Right lobe of liver (tissue), 6 donors: ENCODE measurements around the gene MEGF8. TPM values are rescaled to one million over a fixed set of nuclear protein-coding genes. Genes with fewer than 3 reads are reported as not detected.
A peak's percentile ranks its signal among the peaks of the same experiment; 100 is the strongest.

ENCODE experiments used
- ATAC-seq, 4 donors: fragments of 200-7000 bp; cut with Tn5 transposase; one replicate each; pipeline ENCODE4 v1.9.1; 2020; ENCODE audit warnings: mild to moderate bottlenecking in 4 of 4, moderate library complexity in 4 of 4
- DNase-seq, 3 donors: peaks; one replicate each; pipeline ENCODE4 v3.0.0-alpha.2; 2020
- H3K27ac ChIP-seq, 3 donors: fragments of 200-600 bp; one replicate each; pipeline ENCODE4 v1.8.0; 2022
- H3K27me3 ChIP-seq, 2 donors: fragments of 200-600 bp; one replicate each; pipeline ENCODE4 v1.8.0; 2022
- H3K36me3 ChIP-seq, 4 donors: fragments of 200-600 bp; sonication (generic) in 1 of 4; one replicate each; pipeline versions ENCODE4 v1.5.1 to v1.8.0; 2017 to 2022; ENCODE audit warnings: control low read depth in 1 of 4
- H3K4me1 ChIP-seq, 4 donors: fragments of 200-600 bp; sonication (generic) in 1 of 4; one replicate each; pipeline versions ENCODE4 v1.5.1 to v1.8.0; 2017 to 2022; ENCODE audit warnings: control low read depth in 1 of 4
- H3K4me3 ChIP-seq, 3 donors: fragments of 200-600 bp; one replicate each; pipeline ENCODE4 v1.8.0; 2022
- H3K9me3 ChIP-seq, 4 donors: fragments of 200-600 bp; sonication (generic) in 1 of 4; one replicate each; pipeline versions ENCODE4 v1.5.1 to v1.8.0; 2017 to 2022; ENCODE audit warnings: control low read depth in 1 of 4
- CTCF ChIP-seq, 4 donors: fragments of 200-600 bp in 3 of 4; fragments of 450-650 bp in 1 of 4; IDR thresholded peaks; one replicate each; pipeline versions ENCODE4 v1.5.1 to v1.8.0; 2016 to 2022; ENCODE audit warnings: antibody characterized with exemption in 4 of 4, mild to moderate bottlenecking in 2 of 4
- POLR2A ChIP-seq: fragments of 450-650 bp; IDR thresholded peaks from one replicate; pipeline ENCODE4 v1.6.1; 2017; ENCODE audit warnings: antibody characterized with exemption, mild to moderate bottlenecking
- WGBS: methylation state at CpG from one replicate; pipeline ENCODE4 v1.1.6; 2018; ENCODE audit warnings: low coverage, low lambda C conversion rate; ENCODE audit not compliant: insufficient coverage; ENCODE audit errors: missing lambda C conversion rate; 5-methylcytosine and 5-hydroxymethylcytosine counted together
- intact Hi-C, 2 donors: fragments of 100-400 bp; cut with DNase I; formaldehyde crosslinking; loops; one replicate each; pipeline versions ENCODE4 v1.11.2 to v1.14.1; 2022
- total RNA-seq, 6 experiments: library from RNA; depleted of rRNA in 2 of 6; stranded (reverse); fragments of >200 nt in 2 of 6; fragmentation: NEBNext Ultra II Directional in 3 of 6; extraction: Animal tissue kit (Norgen Biotek cat#: 25700) in 3 of 6; gene quantifications; one replicate each; pipeline versions ENCODE4 v1.1.0 to v1.2.4, GENCODE V29; 2016 to 2023
- donor health status: DM: no; HTN: yes; CAD: no.
- donor health status: DM: no; HTN: no; CAD: no.
- donor health status: DM: no; HTN: no; CAD: no.
- donor health status: DM: no; HTN: yes; CAD: no.
- donor health status: DM: no; HTN: yes; CAD: no.

MEGF8 gene
- total RNA-seq, 6 experiments from 2014 or later: 5.5 to 11.0 (median 8.7) TPM

DNA sequence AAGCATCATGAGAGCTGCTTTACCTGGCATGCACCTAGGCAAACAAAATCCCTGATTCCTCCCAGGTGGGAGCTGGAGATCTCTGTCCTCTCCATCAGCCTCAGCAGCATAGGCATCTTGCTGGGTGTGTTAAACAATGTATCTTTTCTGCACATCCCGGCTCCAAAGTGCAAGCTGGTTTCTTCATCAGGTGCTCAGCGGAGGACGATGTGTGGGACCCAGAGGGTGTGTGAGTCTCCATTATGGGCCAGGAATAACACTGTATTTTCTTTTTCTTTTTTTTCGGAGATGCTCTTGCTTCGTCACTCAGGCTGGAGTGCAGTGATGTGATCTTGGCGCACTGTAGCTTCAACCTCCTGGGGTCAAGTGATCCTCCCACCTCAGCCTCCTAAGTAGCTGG is 54.7 kb downstream of the MEGF8 start:
- TF ChIP-seq CTCF (IDR thresholded peaks at IDR 0.05) (no peak), POLR2A (no peak)
- no peak overlapping the region for H3K27ac ChIP-seq
- no peaks in the 10 kb centered on the region for H3K36me3 ChIP-seq
- intact Hi-C loops: no loop called here
- no peak for DNase-seq
- no peak for ATAC-seq
- H3K4me1 ChIP-seq: no peaks in the 10 kb centered on the region
- H3K4me3 ChIP-seq: no peak overlapping the region
- H3K9me3 ChIP-seq: no peaks in the 10 kb centered on the region
- H3K27me3 ChIP-seq: no peaks in the 10 kb centered on the region
- 57% methylated on average over 3 of the region's 6 CpGs for WGBS

DNA sequence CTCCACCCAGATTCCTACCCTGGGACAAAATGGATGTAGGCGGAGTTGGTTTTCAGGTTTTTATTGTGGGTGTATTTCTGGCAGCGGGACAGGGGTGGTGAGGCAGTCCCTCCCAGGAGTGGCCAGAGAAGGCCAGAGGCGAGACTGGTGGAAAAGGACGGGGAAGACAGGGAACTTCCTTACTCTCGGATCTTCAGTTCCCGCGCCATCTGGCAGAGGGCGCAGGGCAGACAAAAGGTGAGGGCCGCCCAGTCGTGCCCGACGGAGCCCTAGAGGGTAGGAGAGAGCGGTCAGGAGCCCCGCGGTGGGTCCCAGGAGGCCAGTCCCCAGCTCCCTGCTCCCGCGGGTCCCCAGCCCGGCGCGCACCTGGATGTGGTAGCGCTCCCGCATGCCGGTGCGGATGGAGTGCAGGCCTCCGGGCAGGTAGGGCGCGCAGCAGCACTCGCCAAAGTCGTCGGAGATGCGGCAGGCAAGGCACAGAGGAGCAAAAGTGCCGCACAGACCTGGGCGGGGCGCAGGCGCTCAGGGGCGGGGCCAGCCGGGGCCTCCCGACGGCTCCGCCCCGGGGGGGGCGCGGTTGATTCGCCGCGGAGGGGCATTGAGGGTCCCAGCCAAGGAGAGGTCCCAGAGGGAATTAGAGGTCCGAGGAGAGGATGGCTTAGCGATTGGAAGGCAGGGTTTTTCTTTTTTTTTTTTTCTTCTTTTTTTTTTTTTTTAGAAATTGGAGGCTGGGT is 61.7 kb downstream of the MEGF8 start:
- no peak overlapping the region for H3K27ac ChIP-seq
- no peaks in the 10 kb centered on the region for H3K27me3 ChIP-seq
- H3K4me3 ChIP-seq: peak overlapping the region in 2 of 3 donors; percentile 27 to 39
- peak; percentile 46 to 57 (median 52) for TF ChIP-seq CTCF (IDR thresholded peaks at IDR 0.05)
- no peak for TF ChIP-seq POLR2A
- H3K36me3 ChIP-seq: no peaks in the 10 kb centered on the region
- ATAC-seq: peak; percentile 83 to 95 (median 90)
- peak in 1 of 3 donors; percentile 75 for DNase-seq
- intact Hi-C loops: no loop called here
- H3K4me1 ChIP-seq: no peaks in the 10 kb centered on the region
- WGBS: 2% methylated on average over 42 of the region's 48 CpGs
- no peaks in the 10 kb centered on the region for H3K9me3 ChIP-seq

- Histone ChIP-seq H3K36me3 (no peaks in the 10 kb centered on the region), H3K27ac (no peak overlapping the region), H3K9me3 (no peaks in the 10 kb centered on the region), H3K4me3 (no peak overlapping the region), H3K27me3 (no peaks in the 10 kb centered on the region), H3K4me1 (no peaks in the 10 kb centered on the region)
- WGBS: no CpG with 5 or more reads among the region's 20 CpGs
- no peak for DNase-seq
- TF ChIP-seq CTCF (IDR thresholded peaks at IDR 0.05): no peak
- TF ChIP-seq POLR2A: no peak
- intact Hi-C loops: no loop called here
- ATAC-seq: peak in 1 of 4 donors; percentile 3
These were observed 63.5 kb downstream of the MEGF8 start for GRCh38 chr19:42388851-42389489.

- no peak within 1 kb of the TSS for H3K4me3 ChIP-seq
- no peaks in the 10 kb centered on the region for H3K9me3 ChIP-seq
- no peak for DNase-seq
- TF ChIP-seq CTCF (IDR thresholded peaks at IDR 0.05) (no peak), POLR2A (no peak)
- no peak for ATAC-seq
- H3K4me1 ChIP-seq: no peaks in the 10 kb centered on the region
- intact Hi-C loops: no loop called here
- H3K36me3 ChIP-seq: no peaks in the 10 kb centered on the region
- WGBS: 72% methylated on average over 7 of the region's 12 CpGs
- H3K27me3 ChIP-seq: no peaks in the 10 kb centered on the region
- no peak within 1 kb of the TSS for H3K27ac ChIP-seq
These were observed 64.5 kb downstream of the MEGF8 start, which contains the start of gene CNFN for GRCh38 chr19:42389899-42390298. CNFN (minus strand) TSS chr19:42390297; CDS start chr19:42389037, 1,260 bp downstream.
